Ovary (tissue), 9 donors: ENCODE results near the gene LTBP2. TPM values are rescaled to one million over a fixed set of nuclear protein-coding genes. Genes with fewer than 3 reads are reported as not detected.

ENCODE experiments used
- DNase-seq, 5 donors: peaks; one replicate each; pipeline ENCODE4 v3.0.0-alpha.2; 2019 to 2020
- H3K27ac ChIP-seq, 2 donors: fragments of 200-600 bp; one replicate each; pipeline versions ENCODE4 v1.5.1 to v1.8.0; 2019 to 2022
- H3K27me3 ChIP-seq: fragments of 200-600 bp; one replicate; pipeline ENCODE4 v1.8.0; 2022
- H3K36me3 ChIP-seq: fragments of 200-600 bp; sonication (generic); one replicate; pipeline ENCODE4 v1.5.1; 2019
- H3K4me1 ChIP-seq: one replicate; pipeline ENCODE4 v1.8.1; 2013; ENCODE audit warnings: mild to moderate bottlenecking, moderate library complexity; ENCODE audit not compliant: insufficient read depth
- H3K4me3 ChIP-seq: fragments of 200-600 bp; sonication (generic); one replicate; pipeline ENCODE4 v1.5.1; 2017
- H3K9me3 ChIP-seq, 2 donors: fragments of 200-600 bp in 1 of 2; sonication (generic) in 1 of 2; one replicate each; pipeline versions ENCODE4 v1.5.1 to v1.8.1; 2013 to 2019; ENCODE audit warnings: mild to moderate bottlenecking in 1 of 2, moderate library complexity in 1 of 2
- CTCF ChIP-seq, 3 donors: fragments of 450-650 bp in 2 of 3; fragments of 200-600 bp in 1 of 3; IDR thresholded peaks; one replicate each; pipeline versions ENCODE4 v1.5.1 to v1.8.0; 2016 to 2022; ENCODE audit warnings: antibody characterized with exemption in 3 of 3, mild to moderate bottlenecking in 1 of 3
- EP300 ChIP-seq: sonication (generic); formaldehyde crosslinking; IDR thresholded peaks from one replicate; pipeline ENCODE4 v1.6.1; 2017; ENCODE audit warnings: antibody characterized with exemption
- POLR2A ChIP-seq: fragments of 450-650 bp; IDR thresholded peaks from one replicate; pipeline ENCODE4 v1.6.1; 2017; ENCODE audit warnings: antibody characterized with exemption, mild to moderate bottlenecking, moderate library complexity
- WGBS, 3 donors: extraction: QIAGEN DNeasy Blood & Tissue Kit in 1 of 3; methylation state at CpG; one replicate each; pipeline versions ENCODE4 v1.1.5 to v1.1.7; 2013 to 2017; 5-methylcytosine and 5-hydroxymethylcytosine counted together
- intact Hi-C, 4 donors: fragments of 100-400 bp; cut with DNase I; formaldehyde crosslinking; loops; one replicate each; pipeline versions ENCODE4 v1.11.0 to v1.15.1; 2022 to 2023
- polyA plus RNA-seq, 2 donors: library from polyadenylated mRNA; stranded (reverse); fragments of 200-250 nt in 1 of 2; fragments of 350-450 nt in 1 of 2; fragmentation: Illumina TruSeq in 1 of 2; extraction: RNeasy Lipid Tissue Mini Kit (QIAGEN cat#74804) in 1 of 2; gene quantifications; one replicate each; pipeline ENCODE4 v1.2.3, GENCODE V29; 2013 to 2014
- total RNA-seq, 7 donors: library from RNA; depleted of rRNA in 2 of 7; stranded (reverse); fragments of >200 nt in 2 of 7; fragmentation: NEBNext Ultra II Directional in 3 of 7; extraction: Animal tissue kit (Norgen Biotek cat#: 25700) in 3 of 7; gene quantifications; one replicate each; pipeline versions ENCODE4 v1.1.0 to v1.2.4, GENCODE V29; 2016 to 2023
- donor health status: DM: no; HTN: no; CAD: no; lungs with moderate emphysema.
- donor health status: DM: no; HTN: no; CAD: no.
- donor health status: Bipolar disorder and iron deficiency.
- donor health status: DM: yes; HTN: yes; CAD: no.
- donor health status: DM: no; HTN: no; CAD: no.
- donor health status: DM: yes; HTN: yes; CAD: no.

LTBP2 gene
- total and polyA plus RNA-seq, 9 donors: 31.4 to 85.0 (median 60.0) TPM

- 78 to 88% (median 82%) methylated on average over 3 of the region's 3 CpGs for WGBS, 3 donors
- intact Hi-C loops: no loop called here
- Histone ChIP-seq H3K27ac (no peak overlapping the region), H3K4me3 (no peak overlapping the region), H3K4me1 (peaks cover 17% of the 10 kb centered on the region), H3K27me3 (no peaks in the 10 kb centered on the region), H3K9me3 (no peaks in the 10 kb centered on the region), H3K36me3 (no peaks in the 10 kb centered on the region)
- peak in 1 of 5 donors; percentile 33 for DNase-seq
- TF ChIP-seq CTCF (IDR thresholded peaks at IDR 0.05): no peak
- no peak for TF ChIP-seq EP300
- no peak for TF ChIP-seq POLR2A
Observed at GRCh38 chr14:74548881-74549280, 63.2 kb downstream of the LTBP2 start.

- no peaks in the 10 kb centered on the region for H3K9me3 ChIP-seq
- intact Hi-C loops: no loop called here
- 92 to 95% (median 94%) methylated on average over 5 of the region's 5 CpGs for WGBS, 3 donors
- DNase-seq: peak in 1 of 5 donors; percentile 22
- H3K27ac ChIP-seq: no peak overlapping the region
- TF ChIP-seq EP300 (no peak), CTCF (IDR thresholded peaks at IDR 0.05) (no peak), POLR2A (no peak)
- H3K4me1 ChIP-seq: peaks cover 6% of the 10 kb centered on the region
- H3K27me3 ChIP-seq: no peaks in the 10 kb centered on the region
- H3K36me3 ChIP-seq: no peaks in the 10 kb centered on the region
- no peak overlapping the region for H3K4me3 ChIP-seq
Observed at GRCh38 chr14:74547331-74547927, 64.6 kb downstream of the LTBP2 start.

GRCh38 chr14:74546416-74546815 lies 65.6 kb downstream of the LTBP2 start:
- no peaks in the 10 kb centered on the region for H3K4me1 ChIP-seq
- no peak overlapping the region for H3K27ac ChIP-seq
- intact Hi-C loops: no loop called here
- DNase-seq: no peak
- no peaks in the 10 kb centered on the region for H3K36me3 ChIP-seq
- no peaks in the 10 kb centered on the region for H3K9me3 ChIP-seq
- no peaks in the 10 kb centered on the region for H3K27me3 ChIP-seq
- no peak for TF ChIP-seq POLR2A
- no peak for TF ChIP-seq CTCF (IDR thresholded peaks at IDR 0.05)
- TF ChIP-seq EP300: no peak
- H3K4me3 ChIP-seq: no peak overlapping the region
- WGBS, 3 donors: 71 to 76% (median 72%) methylated on average over 11 of the region's 11 CpGs

- TF ChIP-seq CTCF (IDR thresholded peaks at IDR 0.05) (no peak), EP300 (no peak), POLR2A (no peak)
- DNase-seq: peak in 1 of 5 donors; percentile 19
- Histone ChIP-seq H3K9me3 (no peaks in the 10 kb centered on the region), H3K4me3 (no peak overlapping the region), H3K27me3 (no peaks in the 10 kb centered on the region), H3K4me1 (no peaks in the 10 kb centered on the region), H3K27ac (no peak overlapping the region), H3K36me3 (no peaks in the 10 kb centered on the region)
- intact Hi-C loops: no loop called here
- WGBS, 3 donors: 79 to 86% (median 82%) methylated on average over 4 of the region's 4 CpGs
Observed at GRCh38 chr14:74545386-74545785, 66.7 kb downstream of the LTBP2 start.
